Stimulated activated naive CD4-positive, alpha-beta T cell (primary cell): ENCODE results near the gene ZNF230.

Experiments used
- DNase-seq, 6 experiments: peaks; one replicate each; lab custom pipeline; 2025; lab: John Stamatoyannopoulos, UW

Gene ZNF230

DNA sequence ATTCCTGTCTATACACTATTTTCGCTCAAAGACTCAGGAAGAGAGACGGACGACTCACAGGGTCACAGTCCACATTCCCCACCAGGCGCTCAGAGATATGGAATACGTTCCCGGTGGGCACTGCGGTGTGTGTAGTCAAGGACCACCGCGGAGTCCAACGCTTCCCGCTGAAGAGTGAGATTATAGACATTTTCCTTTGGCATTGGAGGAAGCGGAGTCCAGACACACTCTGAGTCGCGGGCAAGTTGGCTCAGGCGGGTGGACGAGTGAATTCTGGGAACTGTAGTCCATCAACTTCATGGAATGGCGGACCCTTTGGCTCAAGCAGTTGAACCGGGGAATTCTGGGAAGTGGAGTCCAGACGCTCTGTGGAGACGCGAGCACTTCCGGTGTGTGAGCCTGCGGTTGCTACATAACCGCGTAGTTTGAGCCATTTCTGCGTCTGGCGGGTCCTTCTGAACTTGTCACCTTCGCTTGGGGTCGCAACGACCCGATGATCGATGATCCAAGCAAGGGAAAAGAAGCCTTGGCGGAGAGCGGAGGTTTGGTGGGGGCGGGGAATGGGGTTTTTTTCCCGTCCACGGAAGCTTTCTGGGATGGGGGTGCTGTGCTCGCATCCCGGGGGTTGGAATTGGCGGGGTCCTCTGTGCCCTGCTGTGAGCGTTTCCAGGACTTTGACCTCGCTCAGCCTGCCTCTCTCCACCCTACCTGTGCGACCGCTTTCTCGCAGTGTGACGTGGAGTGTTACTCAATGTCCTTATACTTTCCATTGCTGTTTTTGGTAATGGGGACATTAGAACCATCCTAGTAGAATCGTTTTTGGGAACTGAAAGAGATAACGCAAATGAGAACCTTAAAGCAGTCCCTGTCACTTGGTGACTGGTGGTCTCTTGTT lies at the start of gene ZNF230:
Gene ZNF230 (plus strand): TSS at position 392 of the 895 bp plus-strand sequence. CDS start 4,122 bp downstream, outside the sequence.
- peak; percentile 51 to 81 (median 74) for DNase-seq

DNA sequence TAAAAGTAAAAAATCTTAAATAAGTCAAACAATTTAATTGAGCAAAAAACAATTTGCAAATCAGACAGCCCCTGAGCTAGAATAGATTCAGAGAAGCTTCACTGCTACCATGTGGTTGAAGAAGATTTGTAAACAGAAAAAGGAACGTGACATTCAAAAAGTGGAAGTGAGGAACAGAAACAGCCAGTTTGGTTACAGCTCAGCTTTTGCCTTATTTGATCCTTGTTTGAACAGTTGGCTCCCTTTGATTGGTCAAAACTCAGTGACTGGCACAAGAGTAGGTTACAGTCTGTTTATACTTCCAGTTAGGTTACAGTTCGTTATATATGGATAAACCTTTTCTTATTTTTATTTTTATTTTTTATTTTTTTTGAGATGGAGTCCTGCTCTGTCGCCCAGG lies 45.9 kb upstream of the ZNF230 start:
- no peak for DNase-seq

DNA sequence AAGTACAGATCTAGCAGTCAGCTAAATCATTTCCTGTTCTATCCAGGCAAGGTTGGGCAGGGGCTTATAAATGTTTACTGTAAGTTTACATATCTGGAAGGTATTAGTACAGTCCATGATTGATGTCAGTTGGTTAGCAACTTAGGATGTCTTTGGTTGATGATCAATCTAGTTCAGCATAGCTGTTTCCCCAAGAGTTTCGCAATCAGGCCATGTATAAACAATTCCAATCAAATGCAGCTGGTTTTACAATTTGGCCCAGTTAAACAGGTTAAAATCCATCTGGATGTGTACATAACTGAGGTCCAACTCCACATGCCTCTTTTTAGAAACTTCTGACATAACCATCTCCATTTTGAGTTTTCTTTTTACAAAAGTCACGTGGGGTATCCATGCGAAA lies 44.9 kb upstream of the ZNF230 start:
- no peak for DNase-seq

DNA sequence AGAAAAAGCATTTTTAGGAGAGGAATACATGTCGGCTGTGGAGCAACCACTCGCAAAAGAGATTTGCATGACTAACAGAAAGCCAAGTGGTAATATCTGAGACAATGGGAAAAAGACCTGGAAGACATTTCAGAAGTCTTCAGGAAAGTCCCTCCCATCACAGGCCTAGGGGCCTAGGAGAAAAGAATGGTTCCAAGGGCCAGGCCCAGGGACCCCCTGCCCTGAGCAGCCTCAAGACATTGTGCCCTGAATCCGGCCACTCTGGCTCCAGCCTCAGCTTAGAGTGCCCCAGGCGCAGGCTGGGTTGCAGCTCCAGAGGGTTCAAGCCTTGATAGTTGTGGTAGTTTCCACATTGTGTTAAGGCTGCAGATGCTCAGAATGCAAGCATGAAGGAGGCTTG lies 42.3 kb upstream of the ZNF230 start:
- no peak for DNase-seq

DNA sequence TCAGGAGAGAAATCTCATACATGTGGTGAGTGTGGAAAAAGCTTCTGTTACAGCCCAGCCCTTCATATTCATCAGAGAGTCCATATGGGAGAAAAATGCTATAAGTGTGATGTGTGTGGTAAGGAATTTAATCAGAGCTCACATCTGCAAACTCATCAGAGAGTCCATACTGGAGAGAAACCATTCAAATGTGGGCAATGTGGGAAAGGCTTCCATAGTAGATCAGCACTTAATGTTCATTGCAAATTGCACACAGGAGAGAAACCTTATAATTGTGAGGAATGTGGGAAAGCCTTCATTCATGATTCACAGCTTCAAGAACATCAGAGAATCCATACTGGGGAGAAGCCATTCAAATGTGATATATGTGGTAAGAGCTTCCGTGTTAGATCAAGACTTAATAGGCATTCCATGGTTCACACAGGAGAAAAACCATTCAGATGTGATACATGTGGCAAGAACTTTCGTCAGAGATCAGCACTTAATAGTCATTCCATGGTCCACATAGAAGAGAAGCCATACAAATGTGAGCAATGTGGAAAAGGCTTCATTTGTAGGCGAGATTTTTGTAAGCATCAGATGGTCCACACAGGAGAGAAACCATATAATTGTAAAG lies 36.6 kb upstream of the ZNF230 start:
- DNase-seq = no peak

DNA sequence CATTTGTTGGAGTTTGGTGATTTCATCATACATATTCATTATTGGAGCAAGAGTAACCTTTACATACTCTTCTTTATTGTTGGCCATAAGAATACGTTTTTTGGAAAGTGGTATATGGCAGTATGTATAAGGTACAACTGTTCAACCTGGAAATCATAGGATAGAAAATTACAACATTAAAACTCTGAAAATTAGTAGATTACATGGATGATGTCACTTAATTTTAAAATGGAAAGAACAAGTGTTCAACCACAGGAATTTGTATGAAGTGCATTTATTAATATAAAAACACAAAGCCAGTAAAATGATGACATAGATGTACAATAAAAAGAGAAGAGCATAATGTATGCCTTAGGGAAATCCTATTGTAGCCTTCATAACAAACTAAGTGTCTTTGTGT lies 26.0 kb upstream of the ZNF230 start:
- DNase-seq = no peak

DNA sequence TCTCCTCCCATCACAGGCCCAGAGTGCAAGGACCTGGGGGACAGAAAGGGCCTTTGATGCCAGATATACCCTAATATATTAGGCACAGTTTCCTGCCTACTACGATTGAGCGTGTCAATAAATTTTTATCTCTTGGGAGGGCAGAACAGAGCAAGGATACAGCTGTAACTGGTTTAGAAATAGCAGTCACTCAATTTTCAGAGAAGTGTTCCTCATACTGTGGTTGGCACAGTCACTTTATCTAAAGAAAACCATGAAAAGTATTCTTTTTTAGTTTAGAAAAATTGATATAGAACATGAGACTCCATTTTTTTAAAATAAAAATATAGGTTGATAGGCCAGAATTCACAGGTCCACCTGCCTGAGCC lies 19.2 kb upstream of the ZNF230 start:
- DNase-seq = peak in 1 of 6 experiments; percentile 15

DNA sequence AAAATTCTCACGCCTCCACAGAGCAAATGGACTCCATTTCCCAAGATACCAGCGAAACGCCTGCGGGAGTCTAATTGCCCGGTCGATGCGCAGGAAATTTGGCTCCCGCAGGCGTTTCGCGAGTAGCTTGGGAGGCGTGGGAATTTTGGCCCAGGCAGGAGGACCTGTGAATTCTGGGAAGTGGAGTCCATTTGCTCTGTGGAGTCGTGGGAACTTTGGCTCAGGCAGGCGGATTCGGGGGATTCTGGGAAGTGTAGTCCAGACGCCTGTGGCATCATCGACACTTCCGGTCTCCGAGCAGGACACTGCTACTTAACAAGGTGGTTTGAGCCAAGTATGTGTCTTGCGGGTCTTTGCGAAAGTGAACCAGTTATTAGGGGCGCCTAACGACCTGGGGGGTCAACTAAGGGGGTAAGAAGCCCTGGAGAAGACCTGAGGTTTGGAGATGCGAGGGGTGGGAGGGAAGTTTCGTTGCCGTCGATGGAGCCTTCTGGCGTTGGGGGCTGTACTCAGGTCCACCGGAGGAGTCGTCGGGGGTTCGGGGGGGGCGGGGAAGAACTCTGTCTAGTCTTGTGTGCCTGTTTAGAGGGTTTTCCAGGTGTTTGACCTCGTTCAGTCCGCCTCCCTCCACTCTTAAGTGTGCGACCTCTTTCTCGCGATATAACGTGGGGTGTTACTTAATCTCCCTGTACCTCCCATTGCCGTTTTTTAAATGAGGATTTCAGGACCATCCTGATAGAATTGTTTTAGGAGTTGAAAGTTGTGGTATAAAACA lies 18.7 kb upstream of the ZNF230 start, which contains the start of gene ZNF155:
Gene ZNF155 (plus strand): TSS at position 277 of the 775 bp plus-strand sequence. CDS start 4,356 bp downstream, outside the sequence.
- peak; percentile 41 to 74 (median 56) for DNase-seq

DNA sequence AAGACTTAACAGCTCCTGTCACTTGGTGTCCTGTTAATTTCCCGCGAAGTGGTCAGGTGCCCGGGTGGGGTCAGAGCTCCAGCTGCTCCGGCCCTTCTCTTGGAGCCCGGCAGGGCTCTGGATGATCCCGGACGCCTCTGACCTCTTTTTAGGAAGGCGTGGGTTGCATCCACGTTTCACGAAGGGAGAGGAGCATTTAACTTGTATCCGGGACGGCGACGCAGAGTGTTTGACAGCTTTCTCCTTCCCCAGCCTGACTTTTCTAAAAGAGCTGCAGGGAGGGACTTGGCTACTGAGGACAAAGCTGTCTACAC lies 18.1 kb upstream of the ZNF230 start:
- DNase-seq = peak in 1 of 6 experiments; percentile 10

DNA sequence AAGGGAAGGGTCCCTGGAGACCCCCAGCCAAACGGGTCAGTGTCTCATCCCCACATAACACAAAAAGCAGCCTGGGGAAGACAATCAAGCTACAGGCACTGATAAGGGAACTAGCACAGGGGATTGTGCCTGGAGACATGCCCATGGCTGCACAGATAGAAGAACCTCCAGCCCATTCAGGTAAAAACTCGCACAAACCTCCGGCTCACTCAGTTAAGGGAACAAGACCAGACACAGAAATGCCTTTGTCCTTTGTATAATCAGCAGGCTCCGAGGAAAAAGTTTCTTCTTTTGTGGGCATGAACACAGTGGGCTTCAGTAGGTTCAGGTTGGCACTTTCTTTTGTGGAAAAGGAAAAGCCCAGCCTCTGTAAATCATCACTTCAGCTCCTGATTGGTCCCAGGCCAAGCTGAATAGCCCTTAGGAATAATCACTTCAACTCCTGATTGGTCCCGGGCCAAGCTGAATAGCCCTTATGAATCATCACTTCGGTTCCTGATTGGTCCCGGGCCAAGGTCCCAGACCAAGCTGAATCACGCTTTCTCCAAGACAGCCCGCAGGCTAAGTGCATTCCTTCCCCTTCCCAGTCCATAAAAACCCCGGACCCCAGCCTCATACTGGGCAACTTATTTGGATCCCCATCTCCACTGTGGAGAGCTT lies 5.0 kb upstream of the ZNF230 start:
- no peak for DNase-seq

DNA sequence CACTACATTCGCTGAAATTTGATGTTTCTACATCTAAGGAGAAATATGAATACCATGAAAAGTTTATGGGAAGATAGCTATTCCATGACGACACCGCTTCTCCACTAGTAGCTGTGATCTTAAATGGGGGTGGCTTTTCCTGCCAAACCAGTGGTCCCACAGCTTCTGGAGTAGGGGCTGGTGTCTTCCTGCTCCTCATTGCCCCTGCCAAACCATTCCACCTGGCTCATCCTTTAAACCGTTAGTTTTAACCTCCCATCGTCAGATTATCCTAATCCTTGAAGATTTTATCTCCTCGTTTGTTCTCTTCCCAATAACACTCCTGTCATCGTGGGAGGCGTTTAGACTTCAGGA lies 568 bp upstream of the ZNF230 start:
- no peak for DNase-seq

DNA sequence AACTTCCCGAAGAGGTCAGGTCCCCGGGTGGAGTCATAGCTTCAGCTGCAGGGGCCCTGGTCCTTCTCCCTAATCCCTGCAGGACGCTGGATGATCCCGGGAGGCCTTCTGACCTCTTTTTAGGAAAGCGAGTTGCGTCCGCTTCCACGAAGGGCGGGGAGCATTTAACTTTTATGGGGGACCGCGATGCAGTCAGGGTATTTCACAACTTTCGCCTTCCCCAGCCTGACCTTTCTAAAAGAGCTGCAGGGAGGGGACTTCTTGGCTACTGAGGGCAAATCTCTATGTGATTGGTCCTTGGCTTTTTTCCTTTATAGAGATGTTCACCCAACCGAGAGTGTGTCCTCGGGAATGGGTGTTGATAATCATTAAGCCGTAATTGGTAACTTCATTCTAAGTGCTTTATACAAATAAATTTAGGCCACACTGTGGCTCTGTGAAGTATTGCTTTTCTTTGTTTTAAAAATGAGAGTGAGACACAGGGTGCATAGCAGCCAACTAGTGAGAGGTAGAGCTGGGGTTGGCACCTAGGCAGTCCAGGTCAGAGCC lies 778 bp downstream of the ZNF230 start:
- DNase-seq = peak in 2 of 6 experiments; percentile 7 to 18

DNA sequence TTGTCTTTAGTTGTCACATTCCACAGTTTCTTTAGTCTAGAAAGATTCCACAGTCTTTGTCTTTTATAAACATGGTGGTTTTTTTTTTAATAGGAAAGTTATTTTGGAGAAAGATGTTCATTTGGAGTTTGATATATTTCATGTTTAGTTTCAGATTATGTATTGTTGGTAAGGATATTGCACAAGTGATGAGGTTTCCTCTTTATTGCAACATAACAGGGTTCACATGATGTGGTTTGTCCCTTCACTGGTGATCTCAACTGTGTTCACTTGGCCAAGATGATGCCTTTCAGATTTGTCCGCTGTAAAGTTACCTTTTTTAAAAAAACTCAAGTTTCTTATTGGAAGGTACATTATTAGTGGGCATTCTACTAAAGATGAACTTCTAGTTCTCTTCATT lies 3.2 kb downstream of the ZNF230 start:
- no peak for DNase-seq

DNA sequence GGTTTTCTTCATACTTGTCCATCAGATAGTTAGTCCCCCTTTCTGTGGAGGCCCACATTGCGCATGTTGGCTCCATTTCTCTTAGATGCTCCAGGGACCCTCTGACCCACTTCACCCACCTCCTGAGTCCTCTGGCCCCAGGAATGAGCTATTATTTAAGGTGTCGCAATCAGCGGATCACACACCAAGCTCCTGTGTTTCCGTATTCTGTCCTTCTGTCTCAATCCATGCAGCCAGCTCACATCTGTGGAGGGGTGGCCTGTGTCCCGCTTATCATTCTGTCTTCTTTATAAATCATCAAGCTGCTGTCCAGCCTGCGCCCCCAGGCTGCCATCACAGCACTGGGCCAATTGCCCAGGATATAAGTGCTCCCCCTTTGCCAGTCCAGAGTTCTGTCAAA lies 4.7 kb downstream of the ZNF230 start:
- DNase-seq = no peak

DNA sequence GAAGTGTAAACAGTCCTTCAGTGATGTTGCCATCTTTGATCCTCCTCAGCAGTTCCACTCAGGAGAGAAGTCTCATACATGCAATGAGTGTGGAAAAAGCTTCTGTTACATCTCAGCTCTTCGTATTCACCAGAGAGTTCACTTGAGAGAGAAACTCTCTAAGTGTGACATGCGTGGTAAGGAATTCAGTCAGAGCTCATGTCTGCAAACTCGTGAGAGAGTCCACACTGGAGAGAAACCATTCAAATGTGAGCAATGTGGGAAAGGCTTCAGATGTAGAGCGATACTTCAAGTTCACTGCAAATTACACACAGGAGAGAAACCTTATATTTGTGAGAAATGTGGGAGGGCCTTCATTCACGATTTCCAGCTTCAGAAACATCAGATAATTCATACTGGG lies 7.7 kb downstream of the ZNF230 start:
- peak in 1 of 6 experiments; percentile 3 for DNase-seq

DNA sequence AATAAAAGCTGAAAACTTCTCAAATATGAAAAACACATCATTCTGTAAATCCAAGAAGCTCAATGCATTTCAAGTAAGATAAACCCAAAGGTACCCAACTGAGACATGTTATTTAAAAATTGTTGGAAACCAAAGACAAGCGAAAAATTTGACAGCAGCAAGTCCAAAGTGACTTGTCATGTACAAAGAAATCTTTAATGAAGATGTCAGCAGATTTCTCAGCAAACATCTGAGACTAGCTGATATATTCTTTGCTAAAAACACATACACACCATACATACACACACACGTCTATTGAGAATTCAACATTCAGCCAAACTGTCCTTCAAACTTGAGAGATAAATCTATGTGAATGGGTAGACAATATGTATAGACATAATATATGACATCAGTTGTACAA lies 16.7 kb downstream of the ZNF230 start:
- no peak for DNase-seq

DNA sequence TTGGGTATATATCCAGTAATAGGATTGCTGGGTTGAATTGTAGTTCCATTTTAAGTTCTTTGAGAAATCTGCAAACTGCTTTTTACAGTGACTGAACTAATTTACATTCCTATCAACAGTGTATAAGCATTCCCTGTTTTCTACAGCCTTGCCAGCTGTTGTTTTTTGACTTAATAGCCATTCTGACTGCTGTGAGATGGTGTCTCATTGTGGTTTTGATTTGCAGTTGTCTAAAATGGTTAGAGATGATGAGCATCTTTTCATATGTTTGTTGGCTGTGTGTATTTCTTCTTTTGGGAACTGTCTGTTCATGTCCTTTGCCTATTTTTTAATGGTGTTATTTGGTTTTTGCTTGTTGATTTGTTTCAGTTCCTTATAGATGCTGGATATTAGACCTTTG lies 18.5 kb downstream of the ZNF230 start:
- DNase-seq = no peak

DNA sequence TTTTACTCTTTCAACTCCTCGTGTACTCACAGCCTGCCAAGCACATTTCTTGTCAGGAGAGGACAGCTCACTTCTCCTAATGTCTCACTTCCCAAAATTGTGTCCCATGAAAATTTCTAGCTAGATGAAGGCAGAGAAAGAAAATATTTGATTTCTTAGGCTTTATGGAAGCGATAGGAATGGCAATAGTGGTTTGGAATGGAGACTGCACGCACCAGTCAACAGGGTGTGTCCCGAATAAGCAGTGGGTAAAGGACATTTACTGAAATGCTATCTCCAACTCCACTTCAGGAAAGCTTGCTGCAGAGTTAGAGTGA lies 22.1 kb downstream of the ZNF230 start:
- no peak for DNase-seq

DNA sequence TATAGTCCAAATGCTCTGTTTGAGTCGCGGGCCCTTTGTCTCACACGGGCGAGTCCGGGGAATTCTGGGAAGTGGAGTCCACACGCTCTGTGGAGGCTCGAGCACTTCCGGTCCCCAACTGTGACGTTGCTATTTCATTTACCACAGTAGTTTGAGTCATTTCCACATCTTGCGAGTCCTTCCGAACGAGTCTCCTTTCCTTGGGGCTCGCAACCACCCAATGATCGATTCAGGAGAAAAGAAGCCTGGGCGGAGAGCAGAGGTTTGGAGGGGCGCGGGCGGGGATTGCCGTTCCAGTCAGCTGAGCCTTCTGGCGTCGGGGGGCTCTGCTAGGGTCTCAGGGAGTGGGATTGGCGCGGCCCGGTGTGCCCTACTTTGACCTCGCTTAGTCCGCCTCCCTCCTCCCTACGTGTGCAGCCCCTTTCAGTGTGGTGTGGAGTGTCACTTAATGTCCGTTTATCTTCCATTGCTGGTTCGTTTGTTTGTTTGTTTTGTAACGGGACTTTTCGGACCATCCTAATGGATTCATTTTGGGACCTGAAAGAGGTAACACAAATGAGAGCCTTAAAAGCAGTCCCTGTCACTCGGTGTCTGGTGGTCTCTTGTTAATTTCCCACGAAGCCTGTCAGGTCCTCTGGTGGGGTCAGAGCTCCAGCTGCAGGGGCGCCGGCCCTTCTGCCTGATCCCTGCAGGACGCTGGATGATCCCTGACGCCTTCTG lies 22.6 kb downstream of the ZNF230 start, which contains the start of gene ZNF222:
Gene ZNF222 (plus strand): TSS at position 163 of the 720 bp plus-strand sequence. CDS start 58 bp downstream, at position 221.
- DNase-seq = peak; percentile 36 to 72 (median 67)

DNA sequence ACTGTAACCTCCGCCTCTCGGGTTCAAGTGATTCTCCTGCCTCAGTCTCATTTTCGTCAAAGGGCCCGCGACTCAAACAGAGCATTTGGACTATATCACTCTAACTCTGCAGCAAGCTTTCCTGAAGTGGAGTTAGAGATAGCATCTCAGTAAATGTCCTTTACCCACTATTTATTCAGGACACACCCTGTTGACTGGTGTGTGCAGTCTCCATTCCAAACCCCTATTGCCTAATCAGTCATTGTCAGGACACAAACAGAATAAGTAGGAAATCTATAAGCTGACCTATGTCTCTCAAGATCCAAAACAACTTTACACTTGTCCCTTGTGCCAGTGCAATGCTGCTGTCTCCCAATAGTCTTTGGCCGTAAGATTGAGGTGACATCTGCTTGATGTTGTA lies 23.9 kb downstream of the ZNF230 start:
- no peak for DNase-seq

DNA sequence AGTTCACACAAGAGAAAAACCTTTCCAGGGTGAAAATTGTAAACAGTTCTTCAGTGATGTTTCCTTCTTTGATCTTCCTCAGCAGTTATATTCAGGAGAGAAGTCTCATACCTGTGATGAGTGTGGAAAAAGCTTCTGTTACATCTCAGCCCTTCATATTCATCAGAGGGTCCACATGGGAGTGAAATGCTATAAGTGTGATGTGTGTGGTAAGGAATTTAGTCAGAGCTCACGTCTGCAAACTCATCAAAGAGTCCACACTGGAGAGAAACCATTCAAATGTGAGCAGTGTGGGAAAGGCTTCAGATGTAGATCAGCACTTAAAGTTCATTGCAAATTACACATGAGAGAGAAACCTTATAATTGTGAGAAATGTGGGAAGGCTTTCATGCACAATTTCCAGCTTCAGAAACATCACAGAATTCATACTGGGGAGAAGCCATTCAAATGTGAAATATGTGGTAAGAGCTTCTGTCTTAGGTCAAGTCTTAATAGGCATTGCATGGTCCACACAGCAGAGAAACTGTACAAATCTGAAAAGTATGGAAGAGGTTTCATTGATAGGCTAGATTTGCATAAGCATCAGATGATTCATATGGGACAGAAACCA lies 29.3 kb downstream of the ZNF230 start:
- DNase-seq = no peak
